HepG2 (cell line): ENCODE data around the gene NIPSNAP3A. TPM values are rescaled to one million over a fixed set of nuclear protein-coding genes. Genes with fewer than 3 reads are reported as not detected.

Experiments
- BCLAF1 ChIP-seq: fragments of 450-650 bp; IDR thresholded peaks from 2 replicates; pipeline ENCODE4 v1.6.1; 2017; ENCODE audit warnings: mild to moderate bottlenecking
- CENPT ChIP-seq: sonication (generic); formaldehyde crosslinking; IDR thresholded peaks from 2 replicates; pipeline ENCODE4 v1.8.0; 2022; ENCODE audit warnings: low read depth, mild to moderate bottlenecking, moderate library complexity, missing genetic modification reagents
- KDM5B ChIP-seq: sonication (generic); formaldehyde crosslinking; IDR thresholded peaks from 2 replicates; pipeline ENCODE4 v1.4.0; 2020; ENCODE audit warnings: missing genetic modification reagents, mild to moderate bottlenecking, borderline replicate concordance
- MYPOP ChIP-seq: sonication (generic); formaldehyde crosslinking; IDR thresholded peaks from 2 replicates; pipeline ENCODE4 v1.8.1; 2023; ENCODE audit warnings: mild to moderate bottlenecking, moderate library complexity, missing genetic modification reagents
- POLR2A ChIP-seq, 2 experiments: IDR thresholded peaks; 2 replicates each; pipeline ENCODE4 v1.6.1; 2011; ENCODE audit warnings: low read depth in 2 of 2, low read length in 2 of 2, mild to moderate bottlenecking in 1 of 2, moderate library complexity in 1 of 2; ENCODE audit not compliant: insufficient read depth in 1 of 2
- TAF1 ChIP-seq: sonication (generic); formaldehyde crosslinking; IDR thresholded peaks from 2 replicates; pipeline ENCODE4 v1.4.0; 2020; ENCODE audit warnings: missing genetic modification reagents
- ZNF556 ChIP-seq: sonication (generic); formaldehyde crosslinking; IDR thresholded peaks from 2 replicates; pipeline ENCODE4 v1.4.0; 2020; ENCODE audit warnings: mild to moderate bottlenecking, missing genetic modification reagents, borderline replicate concordance
- ZNF576 ChIP-seq: sonication (generic); formaldehyde crosslinking; IDR thresholded peaks from 2 replicates; pipeline ENCODE4 v1.4.0; 2020; ENCODE audit warnings: mild to moderate bottlenecking, missing genetic modification reagents
- ZNF782 ChIP-seq: sonication (generic); formaldehyde crosslinking; IDR thresholded peaks from 2 replicates; pipeline ENCODE4 v1.4.0; 2020; ENCODE audit warnings: missing genetic modification reagents, mild to moderate bottlenecking, borderline replicate concordance
- ZNF788 ChIP-seq: sonication (generic); formaldehyde crosslinking; IDR thresholded peaks from 2 replicates; pipeline ENCODE4 v1.5.0; 2020; ENCODE audit warnings: mild to moderate bottlenecking, missing genetic modification reagents, borderline replicate concordance
- ZSCAN20 ChIP-seq: sonication (generic); formaldehyde crosslinking; IDR thresholded peaks from 2 replicates; pipeline ENCODE4 v1.4.0; 2020; ENCODE audit warnings: missing genetic modification reagents, mild to moderate bottlenecking, borderline replicate concordance
- polyA plus RNA-seq, 8 experiments: library from polyadenylated mRNA; depleted of rRNA in 3 of 8; stranded (reverse) in 7 of 8; unstranded in 1 of 8; fragments of >200 nt; fragmentation: Illumina TruSeq in 4 of 8; extraction: Trizol in 4 of 8; gene quantifications; 2 replicates each; pipeline versions ENCODE4 v1.2.1 to v1.2.3, GENCODE V29; 2011 to 2016; ENCODE audit warnings: low read depth in 4 of 8, missing spikeins in 1 of 8, mixed read lengths in 1 of 8; ENCODE audit not compliant: insufficient read depth in 1 of 8
- total RNA-seq, 5 experiments: library from RNA; depleted of rRNA; stranded (reverse); fragments of >200 nt; fragmentation: Illumina TruSeq; extraction: Trizol; gene quantifications; 2 replicates each; pipeline ENCODE4 v1.2.3, GENCODE V29; 2016; ENCODE audit warnings: low read depth in 1 of 5
- TF ChIP-seq, protein P1 (sequence below): sonication (generic); formaldehyde crosslinking; conservative IDR thresholded peaks from 2 replicates; pipeline ENCODE4 v1.4.0; 2020; ENCODE audit warnings: mild to moderate bottlenecking, missing genetic modification reagents, moderate library complexity

The NIPSNAP3A gene
- total and polyA plus RNA-seq, 2 of the 13 experiments (the other 11 are each of a cell fraction or from before 2014, with no cell fraction given) = 13.7 to 14.6 TPM

GRCh38 chr9:104747565-104748358 is at the start of gene NIPSNAP3A (continued):
- TF ChIP-seq, protein P1, sequence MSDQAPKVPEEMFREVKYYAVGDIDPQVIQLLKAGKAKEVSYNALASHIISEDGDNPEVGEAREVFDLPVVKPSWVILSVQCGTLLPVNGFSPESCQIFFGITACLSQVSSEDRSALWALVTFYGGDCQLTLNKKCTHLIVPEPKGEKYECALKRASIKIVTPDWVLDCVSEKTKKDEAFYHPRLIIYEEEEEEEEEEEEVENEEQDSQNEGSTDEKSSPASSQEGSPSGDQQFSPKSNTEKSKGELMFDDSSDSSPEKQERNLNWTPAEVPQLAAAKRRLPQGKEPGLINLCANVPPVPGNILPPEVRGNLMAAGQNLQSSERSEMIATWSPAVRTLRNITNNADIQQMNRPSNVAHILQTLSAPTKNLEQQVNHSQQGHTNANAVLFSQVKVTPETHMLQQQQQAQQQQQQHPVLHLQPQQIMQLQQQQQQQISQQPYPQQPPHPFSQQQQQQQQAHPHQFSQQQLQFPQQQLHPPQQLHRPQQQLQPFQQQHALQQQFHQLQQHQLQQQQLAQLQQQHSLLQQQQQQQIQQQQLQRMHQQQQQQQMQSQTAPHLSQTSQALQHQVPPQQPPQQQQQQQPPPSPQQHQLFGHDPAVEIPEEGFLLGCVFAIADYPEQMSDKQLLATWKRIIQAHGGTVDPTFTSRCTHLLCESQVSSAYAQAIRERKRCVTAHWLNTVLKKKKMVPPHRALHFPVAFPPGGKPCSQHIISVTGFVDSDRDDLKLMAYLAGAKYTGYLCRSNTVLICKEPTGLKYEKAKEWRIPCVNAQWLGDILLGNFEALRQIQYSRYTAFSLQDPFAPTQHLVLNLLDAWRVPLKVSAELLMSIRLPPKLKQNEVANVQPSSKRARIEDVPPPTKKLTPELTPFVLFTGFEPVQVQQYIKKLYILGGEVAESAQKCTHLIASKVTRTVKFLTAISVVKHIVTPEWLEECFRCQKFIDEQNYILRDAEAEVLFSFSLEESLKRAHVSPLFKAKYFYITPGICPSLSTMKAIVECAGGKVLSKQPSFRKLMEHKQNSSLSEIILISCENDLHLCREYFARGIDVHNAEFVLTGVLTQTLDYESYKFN = peak; percentile 33; the same call in 1 of the 2 replicates
- TF ChIP-seq ZNF576 (CRISPR knock-in tag) (no peak), CENPT (CRISPR knock-in tag) (no peak), ZNF788 (CRISPR knock-in tag) (peak; percentile 35; the same call in 1 of the 2 replicates), ZNF782 (CRISPR knock-in tag) (0 out of 2 replicates have a peak, but pooled peaks have one; percentile 40), POLR2A (IDR thresholded peaks at IDR 0.05; ENCODE audit: insufficient read depth in 1 of 2, low read depth in 2 of 2, low read length in 2 of 2) (peak; percentile 46 to 73; a peak in 3 of 4 replicates), BCLAF1 (no peak), KDM5B (CRISPR knock-in tag) (peak; percentile 77), ZNF556 (0 out of 2 replicates have a peak, but pooled peaks have one; percentile 26), ZSCAN20 (CRISPR knock-in tag) (peak; percentile 70; the same call in 1 of the 2 replicates), MYPOP (peak; percentile 33; the same call in 1 of the 2 replicates), TAF1 (CRISPR knock-in tag) (peak; percentile 61)
